H9 (cell line): Measurements from ENCODE around the gene TPSB2. TPM values are rescaled to one million over a fixed set of nuclear protein-coding genes. Genes with fewer than 3 reads are reported as not detected.

ENCODE experiments used
- DNase-seq: peaks from one replicate; pipeline ENCODE4 v3.0.0-alpha.2; 2017
- H2AFZ ChIP-seq: one replicate; pipeline ENCODE4 v1.6.1; 2013; ENCODE audit warnings: mild to moderate bottlenecking, low read length, control low read depth, moderate library complexity
- H2AK5ac ChIP-seq: 2 replicates; pipeline ENCODE4 v1.6.1; 2013; ENCODE audit warnings: low read length, control low read depth, mixed read lengths; ENCODE audit not compliant: insufficient read length
- H2BK120ac ChIP-seq: one replicate; pipeline ENCODE4 v1.6.1; 2013; ENCODE audit warnings: low read depth, mild to moderate bottlenecking, low read length, control low read depth, inconsistent platforms; ENCODE audit not compliant: poor library complexity, severe bottlenecking
- H2BK12ac ChIP-seq: 2 replicates; pipeline ENCODE4 v1.6.1; 2013; ENCODE audit warnings: low read length, control low read depth, mixed read lengths, low read depth; ENCODE audit not compliant: insufficient read length
- H2BK15ac ChIP-seq: 2 replicates; pipeline ENCODE4 v1.6.1; 2013; ENCODE audit warnings: low read depth, low read length, control low read depth
- H2BK20ac ChIP-seq: one replicate; pipeline ENCODE4 v1.6.1; 2013; ENCODE audit warnings: low read depth, mild to moderate bottlenecking, low read length, control low read depth, inconsistent platforms; ENCODE audit not compliant: poor library complexity, severe bottlenecking
- H2BK5ac ChIP-seq: 2 replicates; pipeline ENCODE4 v1.6.1; 2013; ENCODE audit warnings: low read length, control low read depth, mixed read lengths; ENCODE audit not compliant: insufficient read length
- H3K14ac ChIP-seq: 2 replicates; pipeline ENCODE4 v1.6.1; 2013; ENCODE audit warnings: low read length, control low read depth; ENCODE audit not compliant: insufficient read depth
- H3K18ac ChIP-seq: 2 replicates; pipeline ENCODE4 v1.6.1; 2013; ENCODE audit warnings: low read depth, mild to moderate bottlenecking, mixed read lengths, low read length, control low read depth; ENCODE audit not compliant: insufficient read length
- H3K23ac ChIP-seq: 2 replicates; pipeline ENCODE4 v1.6.1; 2013; ENCODE audit warnings: low read length, control low read depth, mixed read lengths, low read depth; ENCODE audit not compliant: insufficient read length
- H3K23me2 ChIP-seq: 2 replicates; pipeline ENCODE4 v1.6.1; 2013; ENCODE audit warnings: low read depth, mild to moderate bottlenecking, mixed read lengths, low read length, control low read depth; ENCODE audit not compliant: insufficient read length, poor library complexity, severe bottlenecking
- H3K27ac ChIP-seq: 2 replicates; pipeline ENCODE4 v1.5.1; 2013; ENCODE audit warnings: low read length, control low read depth, mixed read lengths, low read depth; ENCODE audit not compliant: insufficient read length
- H3K27me3 ChIP-seq: 2 replicates; pipeline ENCODE4 v1.6.1; 2013; ENCODE audit warnings: low read length, control low read depth, inconsistent platforms; ENCODE audit not compliant: insufficient read depth
- H3K4ac ChIP-seq: 2 replicates; pipeline ENCODE4 v1.6.1; 2013; ENCODE audit warnings: low read depth, mild to moderate bottlenecking, control low read depth, inconsistent platforms, low read length, moderate library complexity
- H3K4me1 ChIP-seq: 2 replicates; pipeline ENCODE4 v1.6.1; 2013; ENCODE audit warnings: low read length, control low read depth, inconsistent platforms; ENCODE audit not compliant: insufficient read depth
- H3K4me2 ChIP-seq: 2 replicates; pipeline ENCODE4 v1.6.1; 2013; ENCODE audit warnings: low read length, control low read depth, mixed read lengths; ENCODE audit not compliant: insufficient read length, insufficient read depth
- H3K56ac ChIP-seq: 2 replicates; pipeline ENCODE4 v1.6.1; 2013; ENCODE audit warnings: low read depth, mild to moderate bottlenecking, mixed read lengths, low read length, control low read depth; ENCODE audit not compliant: insufficient read length
- H3K79me1 ChIP-seq: 2 replicates; pipeline ENCODE4 v1.6.1; 2013; ENCODE audit warnings: low read depth, mild to moderate bottlenecking, moderate library complexity, low read length, control low read depth, inconsistent platforms; ENCODE audit not compliant: insufficient read depth, poor library complexity, severe bottlenecking
- H3K79me2 ChIP-seq: 2 replicates; pipeline ENCODE4 v1.6.1; 2013; ENCODE audit warnings: low read length, control low read depth, inconsistent platforms; ENCODE audit not compliant: insufficient read depth
- H3K9ac ChIP-seq: 2 replicates; pipeline ENCODE4 v1.6.1; 2013; ENCODE audit warnings: low read length, control low read depth, mixed read lengths; ENCODE audit not compliant: insufficient read length; ENCODE audit errors: extremely low read depth
- H3K9me3 ChIP-seq: one replicate; pipeline ENCODE4 v1.6.1; 2013; ENCODE audit warnings: low read depth, low read length, inconsistent platforms; ENCODE audit not compliant: control insufficient read depth
- H3T11ph ChIP-seq: one replicate; pipeline ENCODE4 v1.6.1; 2013; ENCODE audit warnings: mild to moderate bottlenecking, low read length, control low read depth, inconsistent platforms
- H4K20me1 ChIP-seq: one replicate; pipeline ENCODE4 v1.6.1; 2013; ENCODE audit not compliant: control insufficient read depth, insufficient read length, insufficient read depth
- H4K5ac ChIP-seq: 2 replicates; pipeline ENCODE4 v1.6.1; 2013; ENCODE audit warnings: low read depth, mild to moderate bottlenecking, mixed read lengths, low read length, control low read depth; ENCODE audit not compliant: insufficient read length
- H4K8ac ChIP-seq: replicated peaks from 2 replicates; pipeline ENCODE4 v1.6.1; 2013; ENCODE audit warnings: low read length, control low read depth, mixed read lengths, low read depth; ENCODE audit not compliant: insufficient read length
- H4K91ac ChIP-seq: 2 replicates; pipeline ENCODE4 v1.6.1; 2013; ENCODE audit warnings: low read depth, mild to moderate bottlenecking, moderate library complexity, mixed read lengths, low read length, control low read depth; ENCODE audit not compliant: insufficient read length
- H3K27ac Mint-ChIP-seq, 3 experiments: 2 replicates in 2 of 3; 3 replicates in 1 of 3; pipeline ENCODE4 v1.8.0; 2020 to 2021; ENCODE audit warnings: mixed read lengths in 3 of 3, mild to moderate bottlenecking in 1 of 3, moderate library complexity in 1 of 3
- H3K27me3 Mint-ChIP-seq: 2 replicates; pipeline ENCODE4 v1.8.0; 2021; ENCODE audit warnings: low read depth, mild to moderate bottlenecking, moderate library complexity, mixed read lengths
- H3K36me3 Mint-ChIP-seq, 3 experiments: 2 replicates in 2 of 3; 3 replicates in 1 of 3; pipeline ENCODE4 v1.8.0; 2020 to 2021; ENCODE audit warnings: low read depth in 3 of 3, mixed read lengths in 3 of 3; ENCODE audit not compliant: insufficient read depth in 1 of 3
- H3K4me1 Mint-ChIP-seq, 2 experiments: 2 replicates each; pipeline ENCODE4 v1.8.0; 2020; ENCODE audit warnings: mixed read lengths in 2 of 2
- H3K4me3 Mint-ChIP-seq, 2 experiments: 2 replicates in 1 of 2; 3 replicates in 1 of 2; pipeline ENCODE4 v1.8.0; 2020 to 2021; ENCODE audit warnings: mild to moderate bottlenecking in 2 of 2, mixed read lengths in 2 of 2, moderate library complexity in 1 of 2
- H3K9me3 Mint-ChIP-seq, 2 experiments: 2 replicates in 1 of 2; 3 replicates in 1 of 2; pipeline ENCODE4 v1.8.0; 2020; ENCODE audit warnings: mild to moderate bottlenecking in 2 of 2, mixed read lengths in 2 of 2, moderate library complexity in 1 of 2
- WGBS: extraction: QIAGEN DNeasy Blood & Tissue Kit; methylation state at CpG from one replicate; pipeline ENCODE4 v1.1.7; 2013; ENCODE audit warnings: missing lambda C conversion rate, low lambda C conversion rate, mixed read lengths; ENCODE audit not compliant: insufficient read length; ENCODE audit errors: extremely low coverage; 5-methylcytosine and 5-hydroxymethylcytosine counted together
- total RNA-seq: library from RNA; stranded (reverse); gene quantifications from 2 replicates; pipeline ENCODE4 v1.2.1, GENCODE V29; 2021
- TF ChIP-seq, protein P1 (sequence below): fragments of 200-600 bp; sonication (generic); conservative IDR thresholded peaks from 3 replicates; pipeline ENCODE4 v1.8.0; 2021; ENCODE audit warnings: antibody characterized with exemption, mild to moderate bottlenecking

The TPSB2 gene
- total RNA-seq, 1 experiment from 2014 or later: not detected

DNA sequence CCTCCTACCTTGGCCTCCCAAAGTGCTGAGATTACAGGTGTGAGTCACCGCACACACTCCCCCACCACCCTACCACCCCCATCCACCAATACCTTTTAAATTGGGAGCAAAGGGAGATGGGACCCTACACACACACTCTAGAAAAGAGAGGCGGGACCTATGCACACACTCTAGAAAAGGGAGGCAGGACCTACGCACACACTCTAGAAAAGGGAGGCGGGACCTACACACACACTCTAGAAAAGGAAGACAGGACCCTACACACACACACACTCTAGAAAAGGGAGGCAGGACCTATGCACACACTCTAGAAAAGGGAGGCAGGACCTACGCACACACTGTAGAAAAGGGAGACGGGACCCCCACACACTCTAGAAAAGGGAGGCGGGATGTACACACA is 44.8 kb upstream of the TPSB2 start:
- Histone ChIP-seq H4K20me1 (no peaks in the 10 kb centered on the region), H2BK15ac (no peak overlapping the region), H3K56ac (no peak overlapping the region), H2BK20ac (no peak overlapping the region), H4K8ac (no peak overlapping the region), H3K4me1 (no peaks in the 10 kb centered on the region; the same call in 1 of the 2 replicates), H3K23ac (no peak overlapping the region), H3K18ac (no peak overlapping the region), H2AFZ (no peak overlapping the region), H3K14ac (no peak overlapping the region), H3K27me3 (no peaks in the 10 kb centered on the region), H3T11ph (no peak overlapping the region), H2BK5ac (no peak overlapping the region), H3K27ac (no peak overlapping the region), H3K4ac (no peak overlapping the region), H3K9me3 (no peaks in the 10 kb centered on the region), H3K79me2 (no peaks in the 10 kb centered on the region), H3K23me2 (no peaks in the 10 kb centered on the region), H4K5ac (no peak overlapping the region), H4K91ac (no peak overlapping the region), H2BK12ac (no peak overlapping the region), H3K4me2 (no peak overlapping the region), H2AK5ac (no peak overlapping the region), H3K9ac (no peak overlapping the region), H3K79me1 (no peaks in the 10 kb centered on the region), H2BK120ac (no peak overlapping the region)
- Mint-ChIP-seq H3K4me3 (no peak overlapping the region), H3K36me3 (peaks cover 0 to 4% (median 0%) of the 10 kb centered on the region in 3 experiments; a peak in 2 of 7 replicates), H3K4me1 (peaks cover 5 to 14% of the 10 kb centered on the region in 2 experiments; a peak in 3 of 4 replicates), H3K27ac (no peak overlapping the region), H3K9me3 (no peaks in the 10 kb centered on the region), H3K27me3 (peaks cover 33% of the 10 kb centered on the region)
- no peak for DNase-seq
- no CpG with 5 or more reads among the region's 7 CpGs for WGBS
- TF ChIP-seq, protein P1, sequence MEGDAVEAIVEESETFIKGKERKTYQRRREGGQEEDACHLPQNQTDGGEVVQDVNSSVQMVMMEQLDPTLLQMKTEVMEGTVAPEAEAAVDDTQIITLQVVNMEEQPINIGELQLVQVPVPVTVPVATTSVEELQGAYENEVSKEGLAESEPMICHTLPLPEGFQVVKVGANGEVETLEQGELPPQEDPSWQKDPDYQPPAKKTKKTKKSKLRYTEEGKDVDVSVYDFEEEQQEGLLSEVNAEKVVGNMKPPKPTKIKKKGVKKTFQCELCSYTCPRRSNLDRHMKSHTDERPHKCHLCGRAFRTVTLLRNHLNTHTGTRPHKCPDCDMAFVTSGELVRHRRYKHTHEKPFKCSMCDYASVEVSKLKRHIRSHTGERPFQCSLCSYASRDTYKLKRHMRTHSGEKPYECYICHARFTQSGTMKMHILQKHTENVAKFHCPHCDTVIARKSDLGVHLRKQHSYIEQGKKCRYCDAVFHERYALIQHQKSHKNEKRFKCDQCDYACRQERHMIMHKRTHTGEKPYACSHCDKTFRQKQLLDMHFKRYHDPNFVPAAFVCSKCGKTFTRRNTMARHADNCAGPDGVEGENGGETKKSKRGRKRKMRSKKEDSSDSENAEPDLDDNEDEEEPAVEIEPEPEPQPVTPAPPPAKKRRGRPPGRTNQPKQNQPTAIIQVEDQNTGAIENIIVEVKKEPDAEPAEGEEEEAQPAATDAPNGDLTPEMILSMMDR: no peak
